Neural crest cell (in vitro differentiated cells): ENCODE data around the gene MOB3C. TPM values are rescaled to one million over a fixed set of nuclear protein-coding genes. Genes with fewer than 3 reads are reported as not detected.

ENCODE experiments used
- DNase-seq: peaks from one replicate; pipeline ENCODE4 v3.0.0; 2021; ENCODE audit warnings: low read depth, mixed read lengths, low spot score
- H3K27ac Mint-ChIP-seq: one replicate; pipeline ENCODE4 v1.8.0; 2021; ENCODE audit warnings: mild to moderate bottlenecking, mixed read lengths; ENCODE audit not compliant: unreplicated experiment
- H3K27me3 Mint-ChIP-seq: 2 replicates; pipeline ENCODE4 v1.8.0; 2021; ENCODE audit warnings: low read depth, mild to moderate bottlenecking, mixed read lengths
- H3K36me3 Mint-ChIP-seq: 2 replicates; pipeline ENCODE4 v1.8.0; 2021; ENCODE audit warnings: low read depth, mild to moderate bottlenecking, mixed read lengths
- H3K4me1 Mint-ChIP-seq: 2 replicates; pipeline ENCODE4 v1.8.0; 2021; ENCODE audit warnings: mixed read lengths
- H3K4me3 Mint-ChIP-seq: one replicate; pipeline ENCODE4 v1.8.0; 2021; ENCODE audit warnings: mild to moderate bottlenecking, mixed read lengths
- H3K9me3 Mint-ChIP-seq: 2 replicates; pipeline ENCODE4 v1.8.0; 2021; ENCODE audit warnings: mixed read lengths
- total RNA-seq: library from RNA; stranded (reverse); gene quantifications from 2 replicates; pipeline ENCODE4 v1.2.1, GENCODE V29; 2021
- TF ChIP-seq, protein P1 (sequence below): fragments of 200-600 bp; sonication (generic); conservative IDR thresholded peaks from 2 replicates; pipeline ENCODE4 v1.5.0; 2021; ENCODE audit warnings: antibody characterized with exemption, mild to moderate bottlenecking

The MOB3C gene
- total RNA-seq, 1 donor from 2014 or later: 4.1 TPM

DNA sequence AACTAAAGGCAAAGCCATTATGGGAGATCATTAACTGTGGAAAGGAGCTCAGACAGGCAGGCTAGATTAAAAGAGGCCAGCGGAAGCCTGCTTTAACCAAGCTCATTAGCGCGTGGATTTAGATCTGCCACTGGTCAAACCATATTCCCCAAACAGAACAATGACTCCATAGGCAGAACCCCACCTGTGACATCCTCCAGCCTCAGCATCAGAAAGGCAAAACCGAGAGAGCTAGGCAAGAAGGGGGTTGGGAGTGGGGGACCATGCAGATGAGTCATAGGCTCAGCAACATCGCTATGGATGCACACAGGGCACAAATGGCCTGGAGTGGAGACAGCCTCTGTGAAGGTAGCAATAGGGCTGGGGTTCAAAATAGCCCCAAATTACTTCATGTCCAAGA is 33.1 kb downstream of the MOB3C start:
- TF ChIP-seq, protein P1, sequence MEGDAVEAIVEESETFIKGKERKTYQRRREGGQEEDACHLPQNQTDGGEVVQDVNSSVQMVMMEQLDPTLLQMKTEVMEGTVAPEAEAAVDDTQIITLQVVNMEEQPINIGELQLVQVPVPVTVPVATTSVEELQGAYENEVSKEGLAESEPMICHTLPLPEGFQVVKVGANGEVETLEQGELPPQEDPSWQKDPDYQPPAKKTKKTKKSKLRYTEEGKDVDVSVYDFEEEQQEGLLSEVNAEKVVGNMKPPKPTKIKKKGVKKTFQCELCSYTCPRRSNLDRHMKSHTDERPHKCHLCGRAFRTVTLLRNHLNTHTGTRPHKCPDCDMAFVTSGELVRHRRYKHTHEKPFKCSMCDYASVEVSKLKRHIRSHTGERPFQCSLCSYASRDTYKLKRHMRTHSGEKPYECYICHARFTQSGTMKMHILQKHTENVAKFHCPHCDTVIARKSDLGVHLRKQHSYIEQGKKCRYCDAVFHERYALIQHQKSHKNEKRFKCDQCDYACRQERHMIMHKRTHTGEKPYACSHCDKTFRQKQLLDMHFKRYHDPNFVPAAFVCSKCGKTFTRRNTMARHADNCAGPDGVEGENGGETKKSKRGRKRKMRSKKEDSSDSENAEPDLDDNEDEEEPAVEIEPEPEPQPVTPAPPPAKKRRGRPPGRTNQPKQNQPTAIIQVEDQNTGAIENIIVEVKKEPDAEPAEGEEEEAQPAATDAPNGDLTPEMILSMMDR: no peak
- peaks cover 2% of the 10 kb centered on the region for H3K36me3 Mint-ChIP-seq
- no peak overlapping the region for H3K27ac Mint-ChIP-seq
- no peak overlapping the region for H3K4me3 Mint-ChIP-seq
- H3K4me1 Mint-ChIP-seq: no peaks in the 10 kb centered on the region
- no peaks in the 10 kb centered on the region for H3K27me3 Mint-ChIP-seq
- DNase-seq: no peak
- H3K9me3 Mint-ChIP-seq: no peaks in the 10 kb centered on the region

- no peaks in the 10 kb centered on the region for H3K27me3 Mint-ChIP-seq
- DNase-seq: no peak
- peaks cover 2% of the 10 kb centered on the region for H3K36me3 Mint-ChIP-seq
- no peak overlapping the region for H3K4me3 Mint-ChIP-seq
- no peaks in the 10 kb centered on the region for H3K4me1 Mint-ChIP-seq
- TF ChIP-seq, protein P1: no peak
- H3K9me3 Mint-ChIP-seq: no peaks in the 10 kb centered on the region
- no peak overlapping the region for H3K27ac Mint-ChIP-seq
Observed at GRCh38 chr1:46582972-46583371, 33.6 kb downstream of the MOB3C start.

DNA sequence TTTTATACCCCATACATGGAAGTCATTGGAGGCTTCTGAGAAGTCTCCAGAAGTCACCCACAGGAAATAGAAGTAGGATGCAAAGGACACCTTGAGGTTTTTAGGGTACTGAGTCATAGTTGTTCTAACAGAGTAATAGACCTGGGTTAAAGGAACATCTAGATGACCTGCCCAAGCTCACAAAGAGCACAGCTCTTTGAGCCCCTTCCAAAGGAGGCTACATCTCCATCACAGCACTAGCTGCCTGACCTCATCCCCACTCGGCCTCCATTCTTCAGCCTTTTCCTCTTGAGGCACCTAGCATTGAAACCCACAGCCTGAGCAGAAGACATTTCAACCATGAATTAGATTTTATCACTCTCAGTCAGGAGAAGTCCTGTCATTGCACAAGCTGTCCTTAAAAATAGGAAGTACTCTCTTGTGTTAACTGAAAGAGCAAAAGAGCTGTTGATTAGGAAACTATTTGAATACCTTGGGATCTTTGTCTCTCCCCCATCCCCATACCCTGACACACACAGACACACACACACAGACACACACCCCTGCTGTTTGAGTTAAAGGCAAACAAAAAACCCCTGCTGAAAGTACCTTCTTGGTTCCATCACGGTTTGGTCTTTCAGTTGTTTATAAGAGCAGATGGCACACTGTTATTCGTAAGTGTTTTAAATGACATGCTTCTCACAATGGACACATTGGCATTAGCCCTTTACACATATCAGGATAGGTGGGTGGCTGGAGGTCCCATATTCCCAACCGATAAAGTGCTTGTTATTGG is 34.7 kb downstream of the MOB3C start:
- H3K27me3 Mint-ChIP-seq: no peaks in the 10 kb centered on the region
- DNase-seq: no peak
- no peak overlapping the region for H3K4me3 Mint-ChIP-seq
- no peaks in the 10 kb centered on the region for H3K4me1 Mint-ChIP-seq
- peaks cover 2% of the 10 kb centered on the region for H3K36me3 Mint-ChIP-seq
- peak overlapping the region; percentile 81 for H3K27ac Mint-ChIP-seq
- H3K9me3 Mint-ChIP-seq: no peaks in the 10 kb centered on the region
- TF ChIP-seq, protein P1: no peak

DNA sequence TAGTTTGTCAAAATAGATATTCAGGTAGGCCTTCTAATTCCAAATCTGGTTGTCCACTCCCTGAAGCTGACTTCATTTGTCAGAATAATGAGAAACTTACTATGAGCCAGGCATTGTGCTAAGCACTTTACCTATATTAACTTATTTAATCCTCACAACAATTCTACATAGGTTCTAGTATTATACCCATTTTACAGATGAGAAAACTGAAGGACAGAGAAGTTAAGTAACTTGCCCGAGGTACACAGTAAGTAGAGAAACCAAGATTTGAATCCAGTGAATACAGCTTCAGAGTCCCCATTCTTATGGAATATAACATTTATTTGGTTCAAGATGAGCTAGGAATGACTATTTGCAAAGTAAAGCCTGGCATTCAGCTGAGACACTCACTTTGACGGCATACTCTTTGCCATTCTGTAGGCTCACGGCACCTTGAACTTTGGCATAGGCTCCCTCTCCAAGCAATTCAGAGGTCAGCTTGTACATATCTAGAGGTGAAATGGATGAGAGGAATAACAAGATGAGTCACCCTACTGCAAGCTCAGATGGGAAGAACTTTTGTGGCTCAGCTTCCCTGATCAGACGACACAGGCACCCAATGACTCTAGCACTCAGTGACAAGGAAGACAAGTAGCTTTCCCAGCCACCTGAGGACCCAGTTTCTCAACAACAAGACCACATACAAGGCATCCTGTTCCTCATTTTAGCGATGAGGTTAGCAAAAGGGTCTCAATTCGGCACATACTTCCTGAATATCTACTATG is 36.3 kb downstream of the MOB3C start:
- Mint-ChIP-seq H3K27ac (no peak overlapping the region), H3K4me1 (no peaks in the 10 kb centered on the region), H3K27me3 (no peaks in the 10 kb centered on the region), H3K36me3 (peaks cover 2% of the 10 kb centered on the region), H3K9me3 (no peaks in the 10 kb centered on the region), H3K4me3 (no peak overlapping the region)
- no peak for DNase-seq
- TF ChIP-seq, protein P1: no peak

- no peaks in the 10 kb centered on the region for H3K9me3 Mint-ChIP-seq
- no peaks in the 10 kb centered on the region for H3K27me3 Mint-ChIP-seq
- H3K4me3 Mint-ChIP-seq: no peak overlapping the region
- H3K4me1 Mint-ChIP-seq: no peaks in the 10 kb centered on the region
- TF ChIP-seq, protein P1: no peak
- H3K27ac Mint-ChIP-seq: no peak overlapping the region
- no peak for DNase-seq
- peaks cover 2% of the 10 kb centered on the region for H3K36me3 Mint-ChIP-seq
Observed at GRCh38 chr1:46577671-46578070, 38.9 kb downstream of the MOB3C start.
